Endothelial cell of umbilical vein (primary cell): ENCODE data around the gene SLC35G3. TPM values are rescaled to one million over a fixed set of nuclear protein-coding genes. Genes with fewer than 3 reads are reported as not detected.

Source experiments
- BruUV-seq: library from RNA; stranded (reverse); fragments of 400-500 nt; replicated peaks from 2 replicates; lab custom pipeline; 2021; lab: Mats Ljungman, UMichigan
- CTCF ChIA-PET: fragments of 300-600, 350-600 bp; sonication (Branson Sonifier 250); formaldehyde crosslinking; loops from one replicate; lab custom pipeline; 2021; ENCODE audit warnings: antibody characterized with exemption, inconsistent platforms; lab: Charles Lee
- POLR2A ChIA-PET: fragments of 300-600, 350-600 bp; sonication (Branson Sonifier 250); formaldehyde crosslinking; loops from one replicate; lab custom pipeline; 2021; ENCODE audit warnings: antibody characterized with exemption, inconsistent platforms; lab: Charles Lee
- DNase-seq: peaks from one replicate; pipeline ENCODE4 v3.0.0-alpha.2; 2011; ENCODE audit warnings: low read depth, low spot score
- FAIRE-seq: peaks from 2 replicates; lab custom pipeline; 2011; peaks lifted over from hg19 to GRCh38; lab: Jason Lieb, UNC
- H2AFZ ChIP-seq: 2 replicates; pipeline ENCODE4 v1.6.0; 2012; ENCODE audit warnings: low read depth, low read length, control low read depth, inconsistent platforms
- H3K27ac ChIP-seq: 2 replicates; pipeline ENCODE4 v1.5.1; 2011; ENCODE audit warnings: low read depth, mild to moderate bottlenecking, control low read depth, low read length, moderate library complexity; ENCODE audit not compliant: insufficient read depth
- H3K27me3 ChIP-seq, 2 experiments: 2 replicates each; pipeline versions ENCODE4 v1.6.0 to v1.6.1; 2011; ENCODE audit warnings: low read length in 2 of 2, mixed read lengths in 1 of 2; ENCODE audit not compliant: control insufficient read depth in 2 of 2, insufficient read depth in 2 of 2
- H3K36me3 ChIP-seq, 2 experiments: 2 replicates in 1 of 2; 3 replicates in 1 of 2; pipeline ENCODE4 v1.5.1; 2011; ENCODE audit warnings: low read length in 2 of 2, mild to moderate bottlenecking in 1 of 2, moderate library complexity in 1 of 2; ENCODE audit not compliant: control insufficient read depth in 2 of 2, insufficient read depth in 2 of 2; ENCODE audit errors: extremely low read depth in 1 of 2
- H3K4me1 ChIP-seq: 3 replicates; pipeline ENCODE4 v1.5.1; 2011; ENCODE audit warnings: mild to moderate bottlenecking, low read length; ENCODE audit not compliant: control insufficient read depth, insufficient read depth; ENCODE audit errors: extremely low read depth
- H3K4me2 ChIP-seq: 2 replicates; pipeline ENCODE4 v1.6.1; 2011; ENCODE audit warnings: low read length, control low read depth, mixed read lengths; ENCODE audit not compliant: insufficient read depth
- H3K4me3 ChIP-seq, 3 experiments: fragments of 200-600 bp in 1 of 3; sonication (generic), shearing (Covaris generic) in 1 of 3; replicated peaks in 1 of 3; 2 replicates each; pipeline ENCODE4 v1.5.1; 2011 to 2016; ENCODE audit warnings: control low read depth in 3 of 3, low read length in 3 of 3, mild to moderate bottlenecking in 2 of 3, inconsistent platforms in 1 of 3, low read depth in 1 of 3, moderate library complexity in 1 of 3; ENCODE audit not compliant: insufficient read depth in 1 of 3
- H3K79me2 ChIP-seq: 2 replicates; pipeline ENCODE4 v1.6.0; 2012; ENCODE audit warnings: low read length, inconsistent platforms; ENCODE audit not compliant: control insufficient read depth, insufficient read depth
- H3K9ac ChIP-seq: replicated peaks from 2 replicates; pipeline ENCODE3; 2011; ENCODE audit warnings: low read length, control low read depth; ENCODE audit not compliant: insufficient read depth; ENCODE audit errors: extremely low read depth
- H3K9me1 ChIP-seq: replicated peaks from 3 replicates; pipeline ENCODE4 v1.6.0; 2011; ENCODE audit warnings: mild to moderate bottlenecking, low read length; ENCODE audit not compliant: control insufficient read depth, insufficient read depth; ENCODE audit errors: extremely low read depth
- H3K9me3 ChIP-seq: replicated peaks from 2 replicates; pipeline ENCODE4 v1.5.1; 2012; ENCODE audit warnings: low read length, inconsistent platforms; ENCODE audit not compliant: control insufficient read depth, insufficient read depth
- H4K20me1 ChIP-seq: replicated peaks from 2 replicates; pipeline ENCODE3; 2011; ENCODE audit warnings: mild to moderate bottlenecking, low read length; ENCODE audit not compliant: control insufficient read depth, insufficient read depth; ENCODE audit errors: extremely low read depth
- CTCF ChIP-seq, 2 donors: IDR thresholded peaks; 1 replicate in 1 of 2; 2 replicates in 1 of 2; pipeline ENCODE4 v1.5.1; 2011; ENCODE audit warnings: low read length in 2 of 2, mild to moderate bottlenecking in 2 of 2, moderate library complexity in 2 of 2, control low read depth in 1 of 2, inconsistent platforms in 1 of 2, low read depth in 1 of 2; ENCODE audit not compliant: insufficient read depth in 1 of 2; ENCODE audit errors: extremely low read depth in 1 of 2
- EZH2 ChIP-seq: IDR thresholded peaks from 2 replicates; pipeline ENCODE4 v1.6.1; 2012; ENCODE audit warnings: borderline replicate concordance, low read depth, mild to moderate bottlenecking, moderate library complexity, low read length, inconsistent platforms; ENCODE audit not compliant: severe bottlenecking
- FOS ChIP-seq: IDR thresholded peaks from 2 replicates; pipeline ENCODE4 v1.6.1; 2011; ENCODE audit warnings: mild to moderate bottlenecking, low read length, moderate library complexity, borderline replicate concordance; ENCODE audit not compliant: insufficient read depth
- GATA2 ChIP-seq: IDR thresholded peaks from 2 replicates; pipeline ENCODE4 v1.7.0; 2011; ENCODE audit warnings: low read depth, mild to moderate bottlenecking, moderate library complexity, mixed read lengths, low read length; ENCODE audit not compliant: insufficient read length, insufficient read depth
- JUN ChIP-seq: IDR thresholded peaks from 2 replicates; pipeline ENCODE4 v1.6.1; 2011; ENCODE audit warnings: borderline replicate concordance, low read depth; ENCODE audit not compliant: insufficient read length, insufficient read depth
- MAX ChIP-seq: IDR thresholded peaks from 2 replicates; pipeline ENCODE4 v1.6.1; 2011; ENCODE audit not compliant: insufficient read depth, insufficient read length
- MYC ChIP-seq: IDR thresholded peaks from one replicate; pipeline ENCODE4 v1.6.1; 2011; ENCODE audit warnings: mild to moderate bottlenecking, low read depth, low read length
- POLR2A ChIP-seq: IDR thresholded peaks from 2 replicates; pipeline ENCODE4 v1.6.1; 2012; ENCODE audit warnings: low read depth, mild to moderate bottlenecking, control low read depth, low read length
- POLR2AphosphoS5 ChIP-seq: IDR thresholded peaks from 2 replicates; pipeline ENCODE4 v1.6.1; 2012; ENCODE audit warnings: low read depth, mild to moderate bottlenecking, control low read depth, low read length, moderate library complexity; ENCODE audit not compliant: insufficient read depth
- dilution Hi-C: fragments of 300-500 bp; cut with MboI; formaldehyde crosslinking; loops from one replicate; pipeline ENCODE4 v1.15.0; 2019; ENCODE audit warnings: low sequenced_read_pairs; ENCODE audit not compliant: extremely low pct_ligation_motif_present
- intact Hi-C: fragments of 100-400 bp; cut with micrococcal nuclease; formaldehyde crosslinking; loops from one replicate; pipeline ENCODE4 v1.10.0; 2022
- polyA plus RNA-seq, 4 experiments: library from polyadenylated mRNA; depleted of rRNA in 3 of 4; stranded (reverse) in 3 of 4; unstranded in 1 of 4; fragments of >200 nt; gene quantifications; 2 replicates each; pipeline versions ENCODE4 v1.2.1 to v1.2.3, GENCODE V29; 2011 to 2012; ENCODE audit warnings: missing spikeins in 1 of 4
- total RNA-seq: library from RNA; stranded (reverse); gene quantifications from 2 replicates; pipeline ENCODE4 v1.2.3, GENCODE V29; 2021

Gene SLC35G3
- total and polyA plus RNA-seq, 2 donors (not counting 3 experiments of a cell fraction or from before 2014, with no cell fraction given): not detected

- DNase-seq (no peak), FAIRE-seq (no peak)
- Histone ChIP-seq H2AFZ (no peak overlapping the region), H3K36me3 (no peaks in the 10 kb centered on the region), H3K9me1 (no peaks in the 10 kb centered on the region), H3K4me2 (no peak overlapping the region), H3K4me3 (no peak overlapping the region), H3K27ac (no peak overlapping the region), H4K20me1 (no peaks in the 10 kb centered on the region), H3K27me3 (peaks cover 4 to 9% of the 10 kb centered on the region in 2 experiments), H3K9ac (no peak overlapping the region), H3K9me3 (no peaks in the 10 kb centered on the region), H3K4me1 (no peaks in the 10 kb centered on the region), H3K79me2 (no peaks in the 10 kb centered on the region)
- BruUV-seq: no TSS peak
- dilution Hi-C loops: no loop called here
- intact Hi-C loops: loop anchor here (10.0 kb wide), 1 partner anchor 385 kb away; the partner anchor contains the start of gene SLFN12L
- POLR2A ChIA-PET: no interaction called here
- TF ChIP-seq FOS (no peak), MAX (no peak), MYC (no peak), POLR2A (no peak), JUN (no peak), POLR2AphosphoS5 (no peak), EZH2 (no peak), GATA2 (no peak), CTCF (IDR thresholded peaks at IDR 0.05; ENCODE audit: extremely low read depth in 1 of 2, insufficient read depth in 1 of 2, low read depth in 1 of 2, low read length in 2 of 2) (no peak)
- CTCF ChIA-PET: interaction anchor here (1.2 kb wide), 1 partner anchor 8 kb away, joined by 4 read pairs; no protein-coding TSS in a partner anchor
Measured at GRCh38 chr17:35149941-35150340, 44.3 kb downstream of the SLC35G3 start.
